HepG2 (cell line): ENCODE measurements around the gene BRD3. TPM values are rescaled to one million over a fixed set of nuclear protein-coding genes. Genes with fewer than 3 reads are reported as not detected.

Experiments
- ARHGAP35 ChIP-seq: sonication (generic); formaldehyde crosslinking; IDR thresholded peaks from 2 replicates; pipeline ENCODE4 v1.9.0; 2022; ENCODE audit warnings: mild to moderate bottlenecking, inconsistent platforms, moderate library complexity, missing genetic modification reagents, borderline replicate concordance
- ATF3 ChIP-seq: sonication (generic); formaldehyde crosslinking; IDR thresholded peaks from 2 replicates; pipeline ENCODE4 v1.4.0; 2020; ENCODE audit warnings: missing genetic modification reagents
- FOSL2 ChIP-seq: sonication (generic); formaldehyde crosslinking; IDR thresholded peaks from 2 replicates; pipeline ENCODE4 v1.4.0; 2020; ENCODE audit warnings: missing genetic modification reagents
- GTF3A ChIP-seq: sonication (generic); formaldehyde crosslinking; conservative IDR thresholded peaks from 2 replicates; pipeline ENCODE4 v1.4.0; 2020; ENCODE audit warnings: mild to moderate bottlenecking, missing genetic modification reagents
- HMG20B ChIP-seq: conservative IDR thresholded peaks from 2 replicates; pipeline ENCODE4 v1.6.1; 2016; ENCODE audit warnings: missing genetic modification reagents, missing compliant biosample characterization
- HMGA1 ChIP-seq: sonication (generic); formaldehyde crosslinking; conservative IDR thresholded peaks from 2 replicates; pipeline ENCODE4 v1.4.0; 2020; ENCODE audit warnings: missing genetic modification reagents
- KDM2A ChIP-seq: sonication (generic); formaldehyde crosslinking; IDR thresholded peaks from 2 replicates; pipeline ENCODE4 v1.4.0; 2020; ENCODE audit warnings: low read depth, missing genetic modification reagents, borderline replicate concordance
- KLF9 ChIP-seq: IDR thresholded peaks from 2 replicates; pipeline ENCODE4 v1.6.1; 2016; ENCODE audit warnings: low read depth
- MLLT10 ChIP-seq: sonication (generic); formaldehyde crosslinking; IDR thresholded peaks from 2 replicates; pipeline ENCODE4 v1.4.0; 2020; ENCODE audit warnings: missing genetic modification reagents
- NFE2L1 ChIP-seq: sonication (generic); formaldehyde crosslinking; IDR thresholded peaks from 2 replicates; pipeline ENCODE4 v1.4.0; 2020; ENCODE audit warnings: missing genetic modification reagents, mild to moderate bottlenecking, borderline replicate concordance
- NR1H2 ChIP-seq: sonication (generic); formaldehyde crosslinking; IDR thresholded peaks from 2 replicates; pipeline ENCODE4 v1.8.1; 2022; ENCODE audit warnings: low read depth, missing genetic modification reagents, borderline replicate concordance
- RBM39 ChIP-seq: fragments of 200-400 bp; formaldehyde crosslinking; IDR thresholded peaks from one replicate; pipeline ENCODE4 v1.6.1; 2018; ENCODE audit warnings: antibody characterized with exemption, mild to moderate bottlenecking, low read depth, low read length; ENCODE audit not compliant: poor library complexity, severe bottlenecking
- RORA ChIP-seq: sonication (generic); formaldehyde crosslinking; IDR thresholded peaks from 2 replicates; pipeline ENCODE4 v1.5.0; 2020; ENCODE audit warnings: mild to moderate bottlenecking, missing genetic modification reagents, moderate library complexity
- SMAD3 ChIP-seq: sonication (generic); formaldehyde crosslinking; IDR thresholded peaks from 2 replicates; pipeline ENCODE4 v1.4.0; 2020; ENCODE audit warnings: missing genetic modification reagents
- SMAD9 ChIP-seq: sonication (generic); formaldehyde crosslinking; IDR thresholded peaks from 2 replicates; pipeline ENCODE4 v1.5.1; 2020; ENCODE audit warnings: mild to moderate bottlenecking, missing genetic modification reagents
- SOX5 ChIP-seq: IDR thresholded peaks from 2 replicates; pipeline ENCODE4 v1.6.1; 2016; ENCODE audit warnings: borderline replicate concordance
- ZFP36L1 ChIP-seq: sonication (generic); formaldehyde crosslinking; IDR thresholded peaks from 2 replicates; pipeline ENCODE4 v1.8.0; 2022; ENCODE audit warnings: mild to moderate bottlenecking, missing genetic modification reagents, moderate library complexity
- ZMAT3 ChIP-seq: sonication (generic); formaldehyde crosslinking; conservative IDR thresholded peaks from 2 replicates; pipeline ENCODE4 v1.7.0; 2021; ENCODE audit warnings: missing genetic modification reagents
- ZNF30 ChIP-seq: sonication (generic); formaldehyde crosslinking; IDR thresholded peaks from 2 replicates; pipeline ENCODE4 v1.5.0; 2020; ENCODE audit warnings: mild to moderate bottlenecking, missing genetic modification reagents
- ZNF556 ChIP-seq: sonication (generic); formaldehyde crosslinking; IDR thresholded peaks from 2 replicates; pipeline ENCODE4 v1.4.0; 2020; ENCODE audit warnings: mild to moderate bottlenecking, missing genetic modification reagents, borderline replicate concordance
- ZNF773 ChIP-seq: sonication (generic); formaldehyde crosslinking; IDR thresholded peaks from 2 replicates; pipeline ENCODE4 v1.4.0; 2020; ENCODE audit warnings: missing genetic modification reagents, borderline replicate concordance
- ZSCAN25 ChIP-seq: sonication (generic); formaldehyde crosslinking; IDR thresholded peaks from 2 replicates; pipeline ENCODE4 v1.8.0; 2022; ENCODE audit warnings: mild to moderate bottlenecking, missing genetic modification reagents
- ZSCAN31 ChIP-seq: sonication (generic); formaldehyde crosslinking; IDR thresholded peaks from 2 replicates; pipeline ENCODE4 v1.5.0; 2020; ENCODE audit warnings: low read depth, mild to moderate bottlenecking, missing genetic modification reagents
- polyA plus RNA-seq, 8 experiments: library from polyadenylated mRNA; depleted of rRNA in 3 of 8; stranded (reverse) in 7 of 8; unstranded in 1 of 8; fragments of >200 nt; fragmentation: Illumina TruSeq in 4 of 8; extraction: Trizol in 4 of 8; gene quantifications; 2 replicates each; pipeline versions ENCODE4 v1.2.1 to v1.2.3, GENCODE V29; 2011 to 2016; ENCODE audit warnings: low read depth in 4 of 8, missing spikeins in 1 of 8, mixed read lengths in 1 of 8; ENCODE audit not compliant: insufficient read depth in 1 of 8
- total RNA-seq, 5 experiments: library from RNA; depleted of rRNA; stranded (reverse); fragments of >200 nt; fragmentation: Illumina TruSeq; extraction: Trizol; gene quantifications; 2 replicates each; pipeline ENCODE4 v1.2.3, GENCODE V29; 2016; ENCODE audit warnings: low read depth in 1 of 5
- TF ChIP-seq, protein P1 (sequence below), 2 experiments: sonication (generic) in 1 of 2; formaldehyde crosslinking in 1 of 2; IDR thresholded peaks; 2 replicates each; pipeline versions ENCODE4 v1.5.1 to v1.6.1; 2011 to 2020; ENCODE audit warnings: borderline replicate concordance in 1 of 2, low read depth in 1 of 2, low read length in 1 of 2, mild to moderate bottlenecking in 1 of 2, missing genetic modification reagents in 1 of 2, moderate library complexity in 1 of 2
- TF ChIP-seq, protein P2 (sequence below): sonication (generic); formaldehyde crosslinking; IDR thresholded peaks from 2 replicates; pipeline ENCODE4 v1.9.0; 2021; ENCODE audit warnings: missing genetic modification reagents, borderline replicate concordance
- TF ChIP-seq, protein P3 (sequence below): sonication (generic); formaldehyde crosslinking; IDR thresholded peaks from 2 replicates; pipeline ENCODE4 v1.5.0; 2020; ENCODE audit warnings: missing genetic modification reagents

Gene BRD3
- total and polyA plus RNA-seq, 2 of the 13 experiments (the other 11 are each of a cell fraction or from before 2014, with no cell fraction given), result 5.9 to 12.9 TPM

GRCh38 chr9:133992780-133993634 lies 74.8 kb downstream of the BRD3 start (continued):
- TF ChIP-seq ZNF30 (no peak), SOX5 (CRISPR knock-in tag) (no peak), HMG20B (no peak), ZMAT3 (no peak), FOSL2 (CRISPR knock-in tag) (no peak), ZNF556 (CRISPR knock-in tag) (peak; percentile 41; the same call in 1 of the 2 replicates), ZSCAN25 (CRISPR knock-in tag) (peak; percentile 83), SMAD9 (CRISPR knock-in tag) (peak; percentile 82; the same call in 1 of the 2 replicates), ZSCAN31 (CRISPR knock-in tag) (peak; percentile 30; the same call in 1 of the 2 replicates), NFE2L1 (no peak), SMAD3 (CRISPR knock-in tag) (no peak), KDM2A (CRISPR knock-in tag) (peak; percentile 87), NR1H2 (no peak), KLF9 (CRISPR knock-in tag) (0 out of 2 replicates have a peak, but pooled peaks have one; percentile 64), ZNF773 (CRISPR knock-in tag) (no peak), MLLT10 (CRISPR knock-in tag) (no peak), GTF3A (CRISPR knock-in tag) (no peak), ARHGAP35 (CRISPR knock-in tag) (peak; percentile 66; the same call in 1 of the 2 replicates), ATF3 (no peak; the same call in 1 of the 2 replicates), RBM39 (peak; percentile 83), HMGA1 (no peak), ZFP36L1 (no peak), RORA (CRISPR knock-in tag) (no peak)
- TF ChIP-seq, protein P1, sequence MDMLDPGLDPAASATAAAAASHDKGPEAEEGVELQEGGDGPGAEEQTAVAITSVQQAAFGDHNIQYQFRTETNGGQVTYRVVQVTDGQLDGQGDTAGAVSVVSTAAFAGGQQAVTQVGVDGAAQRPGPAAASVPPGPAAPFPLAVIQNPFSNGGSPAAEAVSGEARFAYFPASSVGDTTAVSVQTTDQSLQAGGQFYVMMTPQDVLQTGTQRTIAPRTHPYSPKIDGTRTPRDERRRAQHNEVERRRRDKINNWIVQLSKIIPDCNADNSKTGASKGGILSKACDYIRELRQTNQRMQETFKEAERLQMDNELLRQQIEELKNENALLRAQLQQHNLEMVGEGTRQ (IDR thresholded peaks at IDR 0.05; ENCODE audit: low read depth, low read length), result no peak
- TF ChIP-seq, protein P1 (CRISPR knock-in tag; IDR thresholded peaks at IDR 0.05; ENCODE audit: borderline replicate concordance), result no peak
- TF ChIP-seq, protein P2, sequence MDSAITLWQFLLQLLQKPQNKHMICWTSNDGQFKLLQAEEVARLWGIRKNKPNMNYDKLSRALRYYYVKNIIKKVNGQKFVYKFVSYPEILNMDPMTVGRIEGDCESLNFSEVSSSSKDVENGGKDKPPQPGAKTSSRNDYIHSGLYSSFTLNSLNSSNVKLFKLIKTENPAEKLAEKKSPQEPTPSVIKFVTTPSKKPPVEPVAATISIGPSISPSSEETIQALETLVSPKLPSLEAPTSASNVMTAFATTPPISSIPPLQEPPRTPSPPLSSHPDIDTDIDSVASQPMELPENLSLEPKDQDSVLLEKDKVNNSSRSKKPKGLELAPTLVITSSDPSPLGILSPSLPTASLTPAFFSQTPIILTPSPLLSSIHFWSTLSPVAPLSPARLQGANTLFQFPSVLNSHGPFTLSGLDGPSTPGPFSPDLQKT, result no peak
- TF ChIP-seq, protein P3, sequence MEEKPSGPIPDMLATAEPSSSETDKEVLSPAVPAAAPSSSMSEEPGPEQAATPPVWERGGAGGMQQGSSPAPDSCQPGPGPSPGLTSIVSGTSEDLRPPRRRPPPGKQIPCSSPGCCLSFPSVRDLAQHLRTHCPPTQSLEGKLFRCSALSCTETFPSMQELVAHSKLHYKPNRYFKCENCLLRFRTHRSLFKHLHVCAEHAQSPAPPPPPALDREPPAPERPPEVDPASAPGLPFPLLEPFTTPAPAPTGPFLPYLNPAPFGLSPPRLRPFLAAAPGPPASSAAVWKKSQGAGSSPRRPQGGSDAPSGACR (CRISPR knock-in tag), result no peak
